GM23338 (cell line): Measurements from ENCODE around the gene ATG4B. TPM values are rescaled to one million over a fixed set of nuclear protein-coding genes. Genes with fewer than 3 reads are reported as not detected.

ENCODE experiments used
- ATAC-seq: fragments of 200-7000 bp; cut with Tn5 transposase; 3 replicates; pipeline ENCODE4 v1.9.1; 2020
- DNase-seq: peaks from one replicate; pipeline ENCODE4 v3.0.0-alpha.2; 2015; ENCODE audit warnings: low spot score
- H2AFZ ChIP-seq: fragments of 200-600 bp; sonication (generic); 2 replicates; pipeline ENCODE4 v1.8.0; 2016; ENCODE audit warnings: antibody characterized with exemption, mild to moderate bottlenecking, moderate library complexity
- H3F3A ChIP-seq: fragments of 200-600 bp; sonication (generic); replicated peaks from 2 replicates; pipeline ENCODE4 v1.8.0; 2017; ENCODE audit warnings: antibody characterized with exemption, mixed run types, low read depth
- H3K27ac ChIP-seq: fragments of 200-600 bp; sonication (generic); 2 replicates; pipeline ENCODE4 v1.6.1; 2016; ENCODE audit warnings: low read depth
- H3K27me3 ChIP-seq: fragments of 200-600 bp; sonication (generic); 2 replicates; pipeline ENCODE4 v1.8.0; 2016; ENCODE audit warnings: mild to moderate bottlenecking, mixed run types, moderate library complexity; ENCODE audit not compliant: insufficient read depth
- H3K36me3 ChIP-seq: fragments of 200-600 bp; sonication (generic); 2 replicates; pipeline ENCODE4 v1.8.0; 2016; ENCODE audit warnings: mild to moderate bottlenecking; ENCODE audit not compliant: insufficient read depth
- H3K4me1 ChIP-seq: fragments of 200-600 bp; sonication (generic); 2 replicates; pipeline ENCODE4 v1.8.0; 2016; ENCODE audit warnings: mild to moderate bottlenecking, moderate library complexity; ENCODE audit not compliant: insufficient read depth
- H3K4me2 ChIP-seq: fragments of 200-600 bp; sonication (generic); 2 replicates; pipeline ENCODE4 v1.7.1; 2017; ENCODE audit warnings: mixed run types
- H3K4me3 ChIP-seq: fragments of 200-600 bp; sonication (generic); 2 replicates; pipeline ENCODE4 v1.6.1; 2016; ENCODE audit warnings: mixed run types
- H3K79me2 ChIP-seq: fragments of 200-600 bp; sonication (generic); replicated peaks from 2 replicates; pipeline ENCODE4 v1.8.0; 2017; ENCODE audit warnings: mild to moderate bottlenecking; ENCODE audit not compliant: insufficient read depth
- H3K9me2 ChIP-seq: fragments of 200-600 bp; sonication (generic); 2 replicates; pipeline ENCODE4 v1.8.0; 2017; ENCODE audit not compliant: insufficient read depth
- H4K20me1 ChIP-seq: fragments of 200-600 bp; sonication (generic); replicated peaks from 2 replicates; pipeline ENCODE4 v1.8.0; 2017; ENCODE audit warnings: mild to moderate bottlenecking; ENCODE audit not compliant: insufficient read depth
- H3K27ac Mint-ChIP-seq: 2 replicates; pipeline ENCODE4 v1.8.0; 2020; ENCODE audit warnings: inconsistent platforms, mild to moderate bottlenecking, moderate library complexity, mixed read lengths
- H3K27me3 Mint-ChIP-seq: 3 replicates; pipeline ENCODE4 v1.8.0; 2022; ENCODE audit warnings: low read depth, mild to moderate bottlenecking, moderate library complexity, mixed read lengths, inconsistent platforms; ENCODE audit not compliant: insufficient read depth, poor library complexity
- H3K36me3 Mint-ChIP-seq: 3 replicates; pipeline ENCODE4 v1.8.0; 2021; ENCODE audit warnings: low read depth, mild to moderate bottlenecking, inconsistent platforms, moderate library complexity, mixed read lengths
- H3K4me1 Mint-ChIP-seq: 3 replicates; pipeline ENCODE4 v1.8.0; 2020; ENCODE audit warnings: mild to moderate bottlenecking, inconsistent platforms, mixed read lengths
- H3K4me3 Mint-ChIP-seq: 3 replicates; pipeline ENCODE4 v1.8.0; 2021; ENCODE audit warnings: moderate library complexity, mild to moderate bottlenecking, inconsistent platforms, mixed read lengths
- H3K9me3 Mint-ChIP-seq: 3 replicates; pipeline ENCODE4 v1.8.0; 2020; ENCODE audit warnings: moderate library complexity, mild to moderate bottlenecking, inconsistent platforms, mixed read lengths
- CREB1 ChIP-seq: fragments of 250-450 bp; sonication (Bioruptor Pico); IDR thresholded peaks from 2 replicates; pipeline ENCODE4 v1.5.0; 2020; ENCODE audit warnings: low read depth, mild to moderate bottlenecking, moderate library complexity
- EZH2 ChIP-seq: fragments of 200-600 bp; sonication (generic); IDR thresholded peaks from one replicate; pipeline ENCODE4 v1.8.0; 2017; ENCODE audit warnings: antibody characterized with exemption, mild to moderate bottlenecking, low read depth; ENCODE audit not compliant: unreplicated experiment
- EZH2phosphoT487 ChIP-seq: fragments of 200-600 bp; sonication (generic); IDR thresholded peaks from one replicate; pipeline ENCODE4 v1.8.1; 2018; ENCODE audit warnings: antibody characterized with exemption; ENCODE audit not compliant: unreplicated experiment
- JUNB ChIP-seq: IDR thresholded peaks from one replicate; pipeline ENCODE4 v1.6.1; 2016; ENCODE audit warnings: antibody characterized with exemption; ENCODE audit not compliant: unreplicated experiment
- NANOG ChIP-seq: IDR thresholded peaks from 2 replicates; pipeline ENCODE4 v1.6.1; 2016; ENCODE audit warnings: antibody characterized with exemption, borderline replicate concordance
- POLR2AphosphoS5 ChIP-seq: IDR thresholded peaks from 2 replicates; pipeline ENCODE4 v1.6.1; 2016; ENCODE audit warnings: antibody characterized with exemption, low read depth
- STAT1 ChIP-seq: IDR thresholded peaks from one replicate; pipeline ENCODE4 v1.6.1; 2016; ENCODE audit warnings: antibody characterized with exemption; ENCODE audit not compliant: unreplicated experiment
- ZNF114 ChIP-seq: fragments of 250-450 bp; sonication (Bioruptor Pico); IDR thresholded peaks from 2 replicates; pipeline ENCODE4 v1.5.0; 2020; ENCODE audit warnings: mild to moderate bottlenecking, moderate library complexity
- ZNF331 ChIP-seq: fragments of 250-450 bp; sonication (Bioruptor Pico); IDR thresholded peaks from 2 replicates; pipeline ENCODE4 v1.5.0; 2020; ENCODE audit warnings: low read depth, mild to moderate bottlenecking, moderate library complexity
- polyA plus RNA-seq: library from polyadenylated mRNA; unstranded; fragments of >200 nt; fragmentation: Nextera tagmentation; extraction: Ambion mirVana; gene quantifications from 2 replicates; pipeline ENCODE4 v1.2.1, GENCODE V29; 2016
- total RNA-seq: library from RNA; depleted of rRNA; stranded (reverse); fragments of >200 nt; shearing (Covaris generic); gene quantifications from 2 replicates; pipeline ENCODE4 v1.2.3, GENCODE V29; 2014
- TF ChIP-seq, protein P1 (sequence below), 2 experiments: fragments of 200-600 bp in 1 of 2; sonication (generic) in 1 of 2; conservative IDR thresholded peaks; 2 replicates each; pipeline versions ENCODE4 v1.5.1 to v1.6.1; 2016 to 2017; ENCODE audit warnings: antibody characterized with exemption in 2 of 2, low read depth in 2 of 2, mild to moderate bottlenecking in 2 of 2, moderate library complexity in 1 of 2
- TF ChIP-seq, protein P2 (sequence below): IDR thresholded peaks from one replicate; pipeline ENCODE4 v1.6.1; 2018; ENCODE audit warnings: antibody characterized with exemption; ENCODE audit not compliant: unreplicated experiment

The ATG4B gene
- total and polyA plus RNA-seq, 2 experiments from 2014 or later = 102 to 104 TPM

DNA sequence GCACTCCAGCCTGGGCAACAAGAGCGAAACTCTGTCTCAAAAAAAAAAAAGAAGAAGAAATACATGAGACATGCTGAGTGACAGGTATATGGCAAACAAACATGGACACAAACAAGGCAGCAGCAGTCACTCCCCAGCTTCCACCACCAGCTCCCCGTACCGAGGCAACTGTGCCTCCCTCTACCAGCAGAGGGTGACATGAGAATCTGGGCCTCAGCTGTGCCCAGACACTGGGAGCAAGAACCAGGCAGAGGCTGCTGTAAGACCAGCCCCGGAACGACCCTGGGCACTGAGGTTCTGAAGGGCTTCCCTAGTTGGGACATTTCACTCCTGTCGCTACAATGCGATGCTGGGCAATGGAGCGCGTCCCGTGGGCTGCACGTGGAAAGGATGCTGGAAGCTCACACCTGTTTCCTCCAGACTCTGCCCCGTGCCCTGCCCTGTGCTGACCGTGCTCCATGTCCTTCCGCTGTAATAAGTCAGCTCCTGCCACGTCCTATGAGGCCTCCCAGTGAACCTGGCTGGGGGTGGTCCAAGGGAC is 41.8 kb upstream of the ATG4B start:
- Histone ChIP-seq H3F3A (no peaks in the 10 kb centered on the region), H3K27me3 (no peaks in the 10 kb centered on the region), H4K20me1 (peaks cover 4% of the 10 kb centered on the region; the same call in 1 of the 2 replicates), H3K79me2 (0 out of 2 replicates have a peak, but pooled peaks cover 3% of the 10 kb centered on the region), H2AFZ (no peak overlapping the region), H3K4me1 (no peaks in the 10 kb centered on the region), H3K36me3 (no peaks in the 10 kb centered on the region; the same call in 1 of the 2 replicates), H3K27ac (no peak overlapping the region), H3K4me2 (no peak overlapping the region), H3K4me3 (no peak overlapping the region), H3K9me2 (no peaks in the 10 kb centered on the region)
- peaks cover 5% of the 10 kb centered on the region for H3K27me3 Mint-ChIP-seq
- no peak overlapping the region for H3K27ac Mint-ChIP-seq
- H3K4me3 Mint-ChIP-seq = no peak overlapping the region
- peak; percentile 61 for DNase-seq
- TF ChIP-seq, protein P1, sequence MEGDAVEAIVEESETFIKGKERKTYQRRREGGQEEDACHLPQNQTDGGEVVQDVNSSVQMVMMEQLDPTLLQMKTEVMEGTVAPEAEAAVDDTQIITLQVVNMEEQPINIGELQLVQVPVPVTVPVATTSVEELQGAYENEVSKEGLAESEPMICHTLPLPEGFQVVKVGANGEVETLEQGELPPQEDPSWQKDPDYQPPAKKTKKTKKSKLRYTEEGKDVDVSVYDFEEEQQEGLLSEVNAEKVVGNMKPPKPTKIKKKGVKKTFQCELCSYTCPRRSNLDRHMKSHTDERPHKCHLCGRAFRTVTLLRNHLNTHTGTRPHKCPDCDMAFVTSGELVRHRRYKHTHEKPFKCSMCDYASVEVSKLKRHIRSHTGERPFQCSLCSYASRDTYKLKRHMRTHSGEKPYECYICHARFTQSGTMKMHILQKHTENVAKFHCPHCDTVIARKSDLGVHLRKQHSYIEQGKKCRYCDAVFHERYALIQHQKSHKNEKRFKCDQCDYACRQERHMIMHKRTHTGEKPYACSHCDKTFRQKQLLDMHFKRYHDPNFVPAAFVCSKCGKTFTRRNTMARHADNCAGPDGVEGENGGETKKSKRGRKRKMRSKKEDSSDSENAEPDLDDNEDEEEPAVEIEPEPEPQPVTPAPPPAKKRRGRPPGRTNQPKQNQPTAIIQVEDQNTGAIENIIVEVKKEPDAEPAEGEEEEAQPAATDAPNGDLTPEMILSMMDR (conservative IDR thresholded peaks at IDR 0.05; ENCODE audit: low read depth in 2 of 2) = peak; percentile 37 to 68
- TF ChIP-seq EZH2phosphoT487 = no peak
- TF ChIP-seq, protein P2, sequence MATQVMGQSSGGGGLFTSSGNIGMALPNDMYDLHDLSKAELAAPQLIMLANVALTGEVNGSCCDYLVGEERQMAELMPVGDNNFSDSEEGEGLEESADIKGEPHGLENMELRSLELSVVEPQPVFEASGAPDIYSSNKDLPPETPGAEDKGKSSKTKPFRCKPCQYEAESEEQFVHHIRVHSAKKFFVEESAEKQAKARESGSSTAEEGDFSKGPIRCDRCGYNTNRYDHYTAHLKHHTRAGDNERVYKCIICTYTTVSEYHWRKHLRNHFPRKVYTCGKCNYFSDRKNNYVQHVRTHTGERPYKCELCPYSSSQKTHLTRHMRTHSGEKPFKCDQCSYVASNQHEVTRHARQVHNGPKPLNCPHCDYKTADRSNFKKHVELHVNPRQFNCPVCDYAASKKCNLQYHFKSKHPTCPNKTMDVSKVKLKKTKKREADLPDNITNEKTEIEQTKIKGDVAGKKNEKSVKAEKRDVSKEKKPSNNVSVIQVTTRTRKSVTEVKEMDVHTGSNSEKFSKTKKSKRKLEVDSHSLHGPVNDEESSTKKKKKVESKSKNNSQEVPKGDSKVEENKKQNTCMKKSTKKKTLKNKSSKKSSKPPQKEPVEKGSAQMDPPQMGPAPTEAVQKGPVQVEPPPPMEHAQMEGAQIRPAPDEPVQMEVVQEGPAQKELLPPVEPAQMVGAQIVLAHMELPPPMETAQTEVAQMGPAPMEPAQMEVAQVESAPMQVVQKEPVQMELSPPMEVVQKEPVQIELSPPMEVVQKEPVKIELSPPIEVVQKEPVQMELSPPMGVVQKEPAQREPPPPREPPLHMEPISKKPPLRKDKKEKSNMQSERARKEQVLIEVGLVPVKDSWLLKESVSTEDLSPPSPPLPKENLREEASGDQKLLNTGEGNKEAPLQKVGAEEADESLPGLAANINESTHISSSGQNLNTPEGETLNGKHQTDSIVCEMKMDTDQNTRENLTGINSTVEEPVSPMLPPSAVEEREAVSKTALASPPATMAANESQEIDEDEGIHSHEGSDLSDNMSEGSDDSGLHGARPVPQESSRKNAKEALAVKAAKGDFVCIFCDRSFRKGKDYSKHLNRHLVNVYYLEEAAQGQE = no peak
- no peaks in the 10 kb centered on the region for H3K9me3 Mint-ChIP-seq
- H3K36me3 Mint-ChIP-seq = peaks cover 30% of the 10 kb centered on the region
- no peaks in the 10 kb centered on the region for H3K4me1 Mint-ChIP-seq
- ATAC-seq = peak; percentile 95

DNA sequence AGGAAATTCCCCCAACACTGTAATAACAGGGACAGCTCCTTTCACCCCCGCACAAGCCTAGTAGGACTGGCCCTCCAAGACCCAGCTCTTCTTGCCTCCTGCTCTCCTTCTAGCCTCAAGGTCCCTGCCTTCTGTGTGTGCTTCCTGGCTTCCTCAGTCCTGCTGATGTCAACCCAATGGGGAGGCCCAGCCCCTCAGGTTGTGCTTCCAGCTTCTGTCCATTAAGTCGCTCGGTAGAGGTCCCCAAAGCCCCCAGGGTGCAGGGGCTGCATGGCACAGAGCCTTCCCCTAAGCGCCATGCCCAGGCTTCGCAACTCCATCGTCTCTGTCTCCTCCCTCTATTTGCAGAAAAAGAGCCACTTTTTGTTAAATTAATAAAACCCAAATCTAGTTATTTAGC is 39.9 kb upstream of the ATG4B start:
- H4K20me1 ChIP-seq = peaks cover 2% of the 10 kb centered on the region; the same call in 1 of the 2 replicates
- H3K27ac ChIP-seq = 0 out of 2 replicates have a peak overlapping the region, but pooled peaks have one; percentile 26
- no peak overlapping the region for H3K4me3 ChIP-seq
- H3K4me1 ChIP-seq = no peaks in the 10 kb centered on the region
- no peaks in the 10 kb centered on the region for H3K27me3 ChIP-seq
- H2AFZ ChIP-seq = no peak overlapping the region
- H3K4me2 ChIP-seq = no peak overlapping the region
- peaks cover 7% of the 10 kb centered on the region for H3K36me3 ChIP-seq
- H3F3A ChIP-seq = no peaks in the 10 kb centered on the region
- H3K27me3 Mint-ChIP-seq = peaks cover 5% of the 10 kb centered on the region
- no peaks in the 10 kb centered on the region for H3K9me3 Mint-ChIP-seq
- no peaks in the 10 kb centered on the region for H3K4me1 Mint-ChIP-seq
- H3K79me2 ChIP-seq = 0 out of 2 replicates have a peak, but pooled peaks cover 3% of the 10 kb centered on the region
- H3K4me3 Mint-ChIP-seq = no peak overlapping the region
- H3K27ac Mint-ChIP-seq = 0 out of 2 replicates have a peak overlapping the region, but pooled peaks have one; percentile 45
- no peaks in the 10 kb centered on the region for H3K9me2 ChIP-seq
- H3K36me3 Mint-ChIP-seq = peaks cover 38% of the 10 kb centered on the region
- DNase-seq (no peak), ATAC-seq (no peak)
- TF ChIP-seq, protein P1 (conservative IDR thresholded peaks at IDR 0.05; ENCODE audit: low read depth in 2 of 2) = no peak
- no peak for TF ChIP-seq CREB1 (CRISPR knock-in tag)
- TF ChIP-seq JUNB = no peak
- no peak for TF ChIP-seq ZNF114 (CRISPR knock-in tag)
- TF ChIP-seq EZH2phosphoT487 = no peak
- no peak for TF ChIP-seq EZH2
- no peak for TF ChIP-seq POLR2AphosphoS5
- TF ChIP-seq STAT1 = no peak
- no peak for TF ChIP-seq NANOG
- TF ChIP-seq, protein P2 = no peak
- TF ChIP-seq ZNF331 = no peak
